Measurements from ENCODE around the gene C1GALT1C1.

DNA sequence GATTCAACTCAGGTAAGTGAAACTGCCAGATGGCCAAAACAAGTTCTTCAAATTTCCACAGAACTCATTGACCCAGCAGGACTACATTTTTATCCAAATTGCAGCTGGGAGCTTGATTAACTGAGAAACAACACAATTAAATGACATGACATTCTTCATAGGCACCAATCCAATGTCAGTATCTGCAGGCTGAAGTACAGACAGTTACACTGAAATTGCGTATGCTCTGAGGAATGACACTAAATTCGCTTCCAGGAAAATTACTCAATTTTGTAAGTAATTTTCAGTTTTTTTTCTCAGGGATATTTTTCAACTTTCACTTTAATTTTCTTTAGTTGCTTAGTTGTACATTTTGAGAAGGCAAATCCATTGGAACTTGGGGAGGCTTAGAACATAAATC, 4.5 kb downstream of the C1GALT1C1 start:
- TF ChIP-seq, protein P1, sequence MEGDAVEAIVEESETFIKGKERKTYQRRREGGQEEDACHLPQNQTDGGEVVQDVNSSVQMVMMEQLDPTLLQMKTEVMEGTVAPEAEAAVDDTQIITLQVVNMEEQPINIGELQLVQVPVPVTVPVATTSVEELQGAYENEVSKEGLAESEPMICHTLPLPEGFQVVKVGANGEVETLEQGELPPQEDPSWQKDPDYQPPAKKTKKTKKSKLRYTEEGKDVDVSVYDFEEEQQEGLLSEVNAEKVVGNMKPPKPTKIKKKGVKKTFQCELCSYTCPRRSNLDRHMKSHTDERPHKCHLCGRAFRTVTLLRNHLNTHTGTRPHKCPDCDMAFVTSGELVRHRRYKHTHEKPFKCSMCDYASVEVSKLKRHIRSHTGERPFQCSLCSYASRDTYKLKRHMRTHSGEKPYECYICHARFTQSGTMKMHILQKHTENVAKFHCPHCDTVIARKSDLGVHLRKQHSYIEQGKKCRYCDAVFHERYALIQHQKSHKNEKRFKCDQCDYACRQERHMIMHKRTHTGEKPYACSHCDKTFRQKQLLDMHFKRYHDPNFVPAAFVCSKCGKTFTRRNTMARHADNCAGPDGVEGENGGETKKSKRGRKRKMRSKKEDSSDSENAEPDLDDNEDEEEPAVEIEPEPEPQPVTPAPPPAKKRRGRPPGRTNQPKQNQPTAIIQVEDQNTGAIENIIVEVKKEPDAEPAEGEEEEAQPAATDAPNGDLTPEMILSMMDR (IDR thresholded peaks at IDR 0.05): no peak
- TF ChIP-seq EZH2 (IDR thresholded peaks at IDR 0.05): no peak
